ENCODE measurements around the gene CFAP44. TPM values are rescaled to one million over a fixed set of nuclear protein-coding genes. Genes with fewer than 3 reads are reported as not detected.
"Not testable (repeated sequence)": the region's sequence is repeated elsewhere in the genome, so short reads cannot be mapped to it uniquely, and the experiment has no call there.

Gene CFAP44
- total RNA-seq, 1 experiment from 2014 or later = 2.4 TPM

- Mint-ChIP-seq H3K36me3 (ENCODE audit: insufficient read depth, unreplicated experiment) (peaks cover 10% of the 10 kb centered on the region), H3K4me1 (ENCODE audit: low read depth, unreplicated experiment) (no peaks in the 10 kb centered on the region), H3K27me3 (ENCODE audit: insufficient read depth, unreplicated experiment) (no peaks in the 10 kb centered on the region), H3K4me3 (ENCODE audit: unreplicated experiment) (no peak overlapping the region), H3K9me3 (ENCODE audit: unreplicated experiment) (peaks cover 20% of the 10 kb centered on the region), H3K27ac (ENCODE audit: unreplicated experiment) (no peak overlapping the region)
- H3K9me3 ChIP-seq = no peaks in the 10 kb centered on the region
- no peaks in the 10 kb centered on the region for H3K4me1 ChIP-seq
- no TSS peak for BruUV-seq (replicated peaks)
- DNase-seq = no peak
- no peaks in the 10 kb centered on the region for H3K27me3 ChIP-seq (replicated peaks; ENCODE audit: control insufficient read depth, insufficient read depth, low read length)
- intact Hi-C loops (cut with micrococcal nuclease; ENCODE audit: unreplicated experiment) = no loop called here
- no peak overlapping the region for H3K4me3 ChIP-seq (ENCODE audit: low read depth, low read length)
- no peak for TF ChIP-seq CTCF (IDR thresholded peaks at IDR 0.05; ENCODE audit: insufficient read depth in 1 of 2, low read depth in 1 of 2, low read length in 1 of 2, severe bottlenecking in 1 of 2, unreplicated experiment in 1 of 2)
- POLR2A ChIA-PET = no interaction called here
- no peaks in the 10 kb centered on the region; the same call in 1 of the 2 replicates for H3K36me3 ChIP-seq (ENCODE audit: control insufficient read depth, insufficient read depth, low read length)
- CTCF ChIA-PET = no interaction called here
Measured at GRCh38 chr3:113468539-113468938, 27.2 kb upstream of the CFAP44 start.

GRCh38 chr3:113461488-113461887, 20.2 kb upstream of the CFAP44 start:
- intact Hi-C loops (cut with micrococcal nuclease; ENCODE audit: unreplicated experiment) = no loop called here
- ChIA-PET CTCF (no interaction called here), POLR2A (no interaction called here)
- peaks cover 16% of the 10 kb centered on the region for H3K36me3 Mint-ChIP-seq (ENCODE audit: insufficient read depth, unreplicated experiment)
- BruUV-seq (replicated peaks) = no TSS peak
- Histone ChIP-seq H3K36me3 (ENCODE audit: control insufficient read depth, insufficient read depth, low read length) (no peaks in the 10 kb centered on the region; the same call in 1 of the 2 replicates), H3K9me3 (no peaks in the 10 kb centered on the region), H3K27me3 (replicated peaks; ENCODE audit: control insufficient read depth, insufficient read depth, low read length) (no peaks in the 10 kb centered on the region), H3K4me1 (no peaks in the 10 kb centered on the region), H3K4me3 (ENCODE audit: low read depth, low read length) (no peak overlapping the region)
- no peaks in the 10 kb centered on the region for H3K4me1 Mint-ChIP-seq (ENCODE audit: low read depth, unreplicated experiment)
- DNase-seq = no peak
- H3K9me3 Mint-ChIP-seq (ENCODE audit: unreplicated experiment) = no peaks in the 10 kb centered on the region
- no peak overlapping the region for H3K4me3 Mint-ChIP-seq (ENCODE audit: unreplicated experiment)
- no peak overlapping the region for H3K27ac Mint-ChIP-seq (ENCODE audit: unreplicated experiment)
- TF ChIP-seq CTCF (IDR thresholded peaks at IDR 0.05; ENCODE audit: insufficient read depth in 1 of 2, low read depth in 1 of 2, low read length in 1 of 2, severe bottlenecking in 1 of 2, unreplicated experiment in 1 of 2) = no peak
- no peaks in the 10 kb centered on the region for H3K27me3 Mint-ChIP-seq (ENCODE audit: insufficient read depth, unreplicated experiment)

GRCh38 chr3:113458554-113458953, 17.3 kb upstream of the CFAP44 start:
- H3K27me3 ChIP-seq (replicated peaks; ENCODE audit: control insufficient read depth, insufficient read depth, low read length); CTCF ChIA-PET; H3K27ac Mint-ChIP-seq (ENCODE audit: unreplicated experiment); H3K9me3 Mint-ChIP-seq (ENCODE audit: unreplicated experiment); POLR2A ChIA-PET; H3K36me3 ChIP-seq (ENCODE audit: control insufficient read depth, insufficient read depth, low read length); H3K4me1 ChIP-seq; H3K9me3 ChIP-seq; H3K27me3 Mint-ChIP-seq (ENCODE audit: insufficient read depth, unreplicated experiment); H3K4me1 Mint-ChIP-seq (ENCODE audit: low read depth, unreplicated experiment); BruUV-seq (replicated peaks); H3K4me3 Mint-ChIP-seq (ENCODE audit: unreplicated experiment); intact Hi-C loops (cut with micrococcal nuclease; ENCODE audit: unreplicated experiment); DNase-seq; H3K4me3 ChIP-seq (ENCODE audit: low read depth, low read length): not testable (repeated sequence)
- peaks cover 19% of the 10 kb centered on the region for H3K36me3 Mint-ChIP-seq (ENCODE audit: insufficient read depth, unreplicated experiment)

GRCh38 chr3:113455446-113455845, 14.2 kb upstream of the CFAP44 start:
- Histone ChIP-seq H3K36me3 (ENCODE audit: control insufficient read depth, insufficient read depth, low read length) (no peaks in the 10 kb centered on the region; the same call in 1 of the 2 replicates), H3K4me1 (no peaks in the 10 kb centered on the region), H3K4me3 (ENCODE audit: low read depth, low read length) (no peak overlapping the region), H3K9me3 (no peaks in the 10 kb centered on the region), H3K27me3 (replicated peaks; ENCODE audit: control insufficient read depth, insufficient read depth, low read length) (no peaks in the 10 kb centered on the region)
- CTCF ChIA-PET = no interaction called here
- TF ChIP-seq CTCF (IDR thresholded peaks at IDR 0.05; ENCODE audit: insufficient read depth in 1 of 2, low read depth in 1 of 2, low read length in 1 of 2, severe bottlenecking in 1 of 2, unreplicated experiment in 1 of 2) = no peak
- Mint-ChIP-seq H3K9me3 (ENCODE audit: unreplicated experiment) (no peaks in the 10 kb centered on the region), H3K4me3 (ENCODE audit: unreplicated experiment) (no peak overlapping the region), H3K4me1 (ENCODE audit: low read depth, unreplicated experiment) (no peaks in the 10 kb centered on the region), H3K36me3 (ENCODE audit: insufficient read depth, unreplicated experiment) (peaks cover 31% of the 10 kb centered on the region), H3K27ac (ENCODE audit: unreplicated experiment) (no peak overlapping the region), H3K27me3 (ENCODE audit: insufficient read depth, unreplicated experiment) (no peaks in the 10 kb centered on the region)
- POLR2A ChIA-PET = no interaction called here
- DNase-seq = no peak
- no TSS peak for BruUV-seq (replicated peaks)
- intact Hi-C loops (cut with micrococcal nuclease; ENCODE audit: unreplicated experiment) = no loop called here

Data from Caco-2 (cell line).